Measurements from ENCODE around the gene CPAMD8. TPM values are rescaled to one million over a fixed set of nuclear protein-coding genes. Genes with fewer than 3 reads are reported as not detected.

Gene CPAMD8
- total RNA-seq, 1 experiment from 2014 or later, result 0.20 TPM

DNA sequence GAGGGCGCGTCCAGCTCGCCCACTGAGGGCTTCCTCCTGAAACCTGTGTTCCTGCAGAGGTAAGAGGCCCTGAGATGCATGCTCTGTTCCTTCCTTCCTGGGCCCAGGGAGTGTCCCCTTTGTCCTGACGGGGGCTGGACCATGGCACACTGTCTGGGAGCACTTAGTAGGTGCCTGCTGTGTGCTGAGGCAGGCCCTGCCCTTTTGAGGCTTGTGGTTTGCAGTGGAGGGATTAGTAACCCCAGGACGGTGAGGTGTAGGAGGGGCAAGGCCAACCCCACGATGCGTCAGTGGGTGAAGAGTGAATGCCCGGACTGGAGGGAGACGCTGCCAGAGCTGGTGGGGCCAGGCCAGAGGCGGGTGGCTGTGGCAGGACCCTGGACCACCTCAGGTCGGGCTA lies 149.0 kb downstream of the CPAMD8 start:
- no peak overlapping the region for H3K4me3 ChIP-seq (replicated peaks in 1 of 2; ENCODE audit: low read depth in 1 of 2, low read length in 2 of 2)
- ChIA-PET RAD21 (ENCODE audit: low non-redundant PET in 1 of 2, low total read pairs in 2 of 2, uncharacterized antibody in 2 of 2, unreplicated experiment in 2 of 2) (no interaction called here), POLR2A (no interaction called here), CTCF (no interaction called here)
- H3K4me1 ChIP-seq (ENCODE audit: control insufficient read depth in 1 of 2, insufficient read depth in 2 of 2, low read length in 2 of 2), result no peaks in the 10 kb centered on the region
- H3K27ac ChIP-seq (ENCODE audit: low read depth, low read length), result no peak overlapping the region
- no peaks in the 10 kb centered on the region for H4K20me1 ChIP-seq (ENCODE audit: insufficient read depth)
- H3K36me3 ChIP-seq (ENCODE audit: control insufficient read depth in 1 of 2, insufficient read depth in 2 of 2, low read length in 2 of 2), result peaks cover 3 to 29% of the 10 kb centered on the region in 2 experiments
- H3K4me2 ChIP-seq (ENCODE audit: low read length), result no peak overlapping the region
- H3K9ac ChIP-seq (ENCODE audit: low read length), result no peak overlapping the region
- peaks cover 7 to 11% of the 10 kb centered on the region in 2 experiments; a peak in 2 of 4 replicates for H3K9me3 ChIP-seq (ENCODE audit: control insufficient read depth in 1 of 2, insufficient read depth in 1 of 2, low read depth in 1 of 2, low read length in 2 of 2)
- no peak for TF ChIP-seq RAD21 (IDR thresholded peaks at IDR 0.05; ENCODE audit: low read depth)
- no peak for TF ChIP-seq TCF7L2 (IDR thresholded peaks at IDR 0.05; ENCODE audit: borderline replicate concordance, extremely low read depth, insufficient read depth, insufficient read length)
- TF ChIP-seq ZNF274 (IDR thresholded peaks at IDR 0.05; ENCODE audit: low read depth, low read length), result no peak
- no peak for TF ChIP-seq EZH2phosphoT487 (IDR thresholded peaks at IDR 0.05; ENCODE audit: borderline replicate concordance)
- no peak for TF ChIP-seq ATF3 (IDR thresholded peaks at IDR 0.05)
- no peak for TF ChIP-seq CBX3 (IDR thresholded peaks at IDR 0.05; ENCODE audit: low read depth)
- no peak for TF ChIP-seq JUND (IDR thresholded peaks at IDR 0.05)
- TF ChIP-seq, protein P1, sequence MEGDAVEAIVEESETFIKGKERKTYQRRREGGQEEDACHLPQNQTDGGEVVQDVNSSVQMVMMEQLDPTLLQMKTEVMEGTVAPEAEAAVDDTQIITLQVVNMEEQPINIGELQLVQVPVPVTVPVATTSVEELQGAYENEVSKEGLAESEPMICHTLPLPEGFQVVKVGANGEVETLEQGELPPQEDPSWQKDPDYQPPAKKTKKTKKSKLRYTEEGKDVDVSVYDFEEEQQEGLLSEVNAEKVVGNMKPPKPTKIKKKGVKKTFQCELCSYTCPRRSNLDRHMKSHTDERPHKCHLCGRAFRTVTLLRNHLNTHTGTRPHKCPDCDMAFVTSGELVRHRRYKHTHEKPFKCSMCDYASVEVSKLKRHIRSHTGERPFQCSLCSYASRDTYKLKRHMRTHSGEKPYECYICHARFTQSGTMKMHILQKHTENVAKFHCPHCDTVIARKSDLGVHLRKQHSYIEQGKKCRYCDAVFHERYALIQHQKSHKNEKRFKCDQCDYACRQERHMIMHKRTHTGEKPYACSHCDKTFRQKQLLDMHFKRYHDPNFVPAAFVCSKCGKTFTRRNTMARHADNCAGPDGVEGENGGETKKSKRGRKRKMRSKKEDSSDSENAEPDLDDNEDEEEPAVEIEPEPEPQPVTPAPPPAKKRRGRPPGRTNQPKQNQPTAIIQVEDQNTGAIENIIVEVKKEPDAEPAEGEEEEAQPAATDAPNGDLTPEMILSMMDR (IDR thresholded peaks at IDR 0.05 in 2 of 3, conservative IDR thresholded peaks at IDR 0.05 in 1 of 3; ENCODE audit: borderline replicate concordance in 1 of 3, insufficient read depth in 1 of 3, low read depth in 2 of 3, low read length in 2 of 3), result no peak
- no peak for TF ChIP-seq EGR1 (IDR thresholded peaks at IDR 0.05; ENCODE audit: low read depth)
- no peak for TF ChIP-seq REST (IDR thresholded peaks at IDR 0.05; ENCODE audit: low read depth)
- ATAC-seq (no peak), DNase-seq (ENCODE audit: low read depth, low spot score) (no peak)
- H3K27me3 ChIP-seq (ENCODE audit: insufficient read depth, low read length), result no peaks in the 10 kb centered on the region
- H3K79me2 ChIP-seq (ENCODE audit: insufficient read depth, low read length), result peaks cover 19% of the 10 kb centered on the region
- no peak overlapping the region for H2AFZ ChIP-seq (ENCODE audit: low read depth, low read length, poor library complexity, severe bottlenecking)
- H3K9me2 ChIP-seq (ENCODE audit: insufficient read depth), result no peaks in the 10 kb centered on the region
- intact Hi-C loops (cut with micrococcal nuclease), result no loop called here
- no TSS peak for BruUV-seq (replicated peaks)
